ENCODE data around the gene SDHAF2. TPM values are rescaled to one million over a fixed set of nuclear protein-coding genes. Genes with fewer than 3 reads are reported as not detected.

The SDHAF2 gene
- total and polyA plus RNA-seq, 2 of the 13 experiments (the other 11 are each of a cell fraction or from before 2014, with no cell fraction given): 44.2 to 70.4 TPM

- TF ChIP-seq SIN3A (IDR thresholded peaks at IDR 0.05; ENCODE audit: borderline replicate concordance, low read depth, low read length): peak; percentile 81; the same call in 1 of the 2 replicates
- TF ChIP-seq IRX3 (CRISPR knock-in tag; IDR thresholded peaks at IDR 0.05; ENCODE audit: borderline replicate concordance, low read depth): peak; percentile 22; the same call in 1 of the 2 replicates
- TF ChIP-seq ZNF746 (CRISPR knock-in tag; IDR thresholded peaks at IDR 0.05): no peak
- peak; percentile 66 for TF ChIP-seq ZNF160 (CRISPR knock-in tag; IDR thresholded peaks at IDR 0.05)
- no peak for TF ChIP-seq ZNF18 (CRISPR knock-in tag; IDR thresholded peaks at IDR 0.05; ENCODE audit: insufficient replicate concordance)
- no peak for TF ChIP-seq ZBTB1 (CRISPR knock-in tag; IDR thresholded peaks at IDR 0.05; ENCODE audit: borderline replicate concordance)
- TF ChIP-seq HCFC1 (IDR thresholded peaks at IDR 0.05; ENCODE audit: low read depth, low read length): peak; percentile 40
- no peak for TF ChIP-seq RFX5 (IDR thresholded peaks at IDR 0.05; ENCODE audit: low read depth, low read length)
- peak; percentile 88; the same call in 1 of the 2 replicates for TF ChIP-seq NCOA1 (CRISPR knock-in tag; IDR thresholded peaks at IDR 0.05)
- TF ChIP-seq NFYB (CRISPR knock-in tag; IDR thresholded peaks at IDR 0.05): peak; percentile 34; the same call in 1 of the 2 replicates
- TF ChIP-seq EHMT2 (IDR thresholded peaks at IDR 0.05; ENCODE audit: borderline replicate concordance, low read depth, low read length): no peak
- 0 out of 2 replicates have a peak, but pooled peaks have one; percentile 33 for TF ChIP-seq ZSCAN9 (CRISPR knock-in tag; IDR thresholded peaks at IDR 0.05; ENCODE audit: borderline replicate concordance)
- no peak for TF ChIP-seq ZNF569 (CRISPR knock-in tag; IDR thresholded peaks at IDR 0.05; ENCODE audit: borderline replicate concordance)
- peak; percentile 96 for TF ChIP-seq ZNF547 (CRISPR knock-in tag; IDR thresholded peaks at IDR 0.05)
- TF ChIP-seq ZFAT (CRISPR knock-in tag; conservative IDR thresholded peaks at IDR 0.05): no peak
- peak; percentile 67; the same call in 1 of the 2 replicates for TF ChIP-seq ZNF790 (CRISPR knock-in tag; IDR thresholded peaks at IDR 0.05; ENCODE audit: borderline replicate concordance)
- no peak for TF ChIP-seq ZSCAN22 (CRISPR knock-in tag; IDR thresholded peaks at IDR 0.05)
- TF ChIP-seq EED (CRISPR knock-in tag; IDR thresholded peaks at IDR 0.05): peak; percentile 94
- TF ChIP-seq BCL3 (CRISPR knock-in tag; IDR thresholded peaks at IDR 0.05): peak; percentile 94; the same call in 1 of the 2 replicates
- TF ChIP-seq, protein P1, sequence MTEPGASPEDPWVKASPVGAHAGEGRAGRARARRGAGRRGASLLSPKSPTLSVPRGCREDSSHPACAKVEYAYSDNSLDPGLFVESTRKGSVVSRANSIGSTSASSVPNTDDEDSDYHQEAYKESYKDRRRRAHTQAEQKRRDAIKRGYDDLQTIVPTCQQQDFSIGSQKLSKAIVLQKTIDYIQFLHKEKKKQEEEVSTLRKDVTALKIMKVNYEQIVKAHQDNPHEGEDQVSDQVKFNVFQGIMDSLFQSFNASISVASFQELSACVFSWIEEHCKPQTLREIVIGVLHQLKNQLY (CRISPR knock-in tag; IDR thresholded peaks at IDR 0.05): 0 out of 2 replicates have a peak, but pooled peaks have one; percentile 34
- TF ChIP-seq ZNF83 (CRISPR knock-in tag; IDR thresholded peaks at IDR 0.05; ENCODE audit: borderline replicate concordance): no peak
- TF ChIP-seq SMYD3 (CRISPR knock-in tag; IDR thresholded peaks at IDR 0.05): no peak
- TF ChIP-seq, protein P2, sequence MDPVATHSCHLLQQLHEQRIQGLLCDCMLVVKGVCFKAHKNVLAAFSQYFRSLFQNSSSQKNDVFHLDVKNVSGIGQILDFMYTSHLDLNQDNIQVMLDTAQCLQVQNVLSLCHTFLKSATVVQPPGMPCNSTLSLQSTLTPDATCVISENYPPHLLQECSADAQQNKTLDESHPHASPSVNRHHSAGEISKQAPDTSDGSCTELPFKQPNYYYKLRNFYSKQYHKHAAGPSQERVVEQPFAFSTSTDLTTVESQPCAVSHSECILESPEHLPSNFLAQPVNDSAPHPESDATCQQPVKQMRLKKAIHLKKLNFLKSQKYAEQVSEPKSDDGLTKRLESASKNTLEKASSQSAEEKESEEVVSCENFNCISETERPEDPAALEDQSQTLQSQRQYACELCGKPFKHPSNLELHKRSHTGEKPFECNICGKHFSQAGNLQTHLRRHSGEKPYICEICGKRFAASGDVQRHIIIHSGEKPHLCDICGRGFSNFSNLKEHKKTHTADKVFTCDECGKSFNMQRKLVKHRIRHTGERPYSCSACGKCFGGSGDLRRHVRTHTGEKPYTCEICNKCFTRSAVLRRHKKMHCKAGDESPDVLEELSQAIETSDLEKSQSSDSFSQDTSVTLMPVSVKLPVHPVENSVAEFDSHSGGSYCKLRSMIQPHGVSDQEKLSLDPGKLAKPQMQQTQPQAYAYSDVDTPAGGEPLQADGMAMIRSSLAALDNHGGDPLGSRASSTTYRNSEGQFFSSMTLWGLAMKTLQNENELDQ (CRISPR knock-in tag; IDR thresholded peaks at IDR 0.05; ENCODE audit: borderline replicate concordance): no peak
- TF ChIP-seq ZNF260 (CRISPR knock-in tag; IDR thresholded peaks at IDR 0.05; ENCODE audit: borderline replicate concordance, low read depth): no peak
Measured at GRCh38 chr11:61429691-61430582, at the start of gene SDHAF2, which contains the start of gene CPSF7 (continued).
